Esophagus squamous epithelium (tissue), 5 donors: ENCODE data around the gene ZNF750. TPM values are rescaled to one million over a fixed set of nuclear protein-coding genes. Genes with fewer than 3 reads are reported as not detected.

Experiments
- DNase-seq: peaks from one replicate; lab custom pipeline; 2025; lab: John Stamatoyannopoulos, UW
- H3K27ac ChIP-seq, 4 donors: fragments of 200-600 bp; sonication (generic); one replicate each; pipeline ENCODE4 v1.5.1; 2016 to 2019; ENCODE audit warnings: mild to moderate bottlenecking in 1 of 4
- H3K27me3 ChIP-seq, 4 donors: fragments of 200-600 bp; sonication (generic); 1 replicate in 3 of 4; 2 replicates in 1 of 4; pipeline versions ENCODE4 v1.5.1 to v1.6.0; 2017 to 2021; ENCODE audit warnings: antibody characterized with exemption in 1 of 4
- H3K36me3 ChIP-seq, 3 donors: fragments of 200-600 bp; sonication (generic); one replicate each; pipeline ENCODE4 v1.5.1; 2016 to 2019
- H3K4me1 ChIP-seq, 3 donors: fragments of 200-600 bp; sonication (generic); one replicate each; pipeline ENCODE4 v1.5.1; 2017 to 2019
- H3K4me3 ChIP-seq, 4 donors: fragments of 200-600 bp; sonication (generic); 1 replicate in 3 of 4; 2 replicates in 1 of 4; pipeline ENCODE4 v1.5.1; 2016 to 2019; ENCODE audit warnings: mild to moderate bottlenecking in 2 of 4, moderate library complexity in 1 of 4
- H3K9me3 ChIP-seq, 3 donors: fragments of 200-600 bp; sonication (generic); one replicate each; pipeline ENCODE4 v1.5.1; 2016 to 2019
- CTCF ChIP-seq, 6 experiments: fragments of 450-650 bp in 4 of 6; fragments of 200-600 bp in 2 of 6; sonication (generic) in 2 of 6; IDR thresholded peaks; one replicate each; pipeline ENCODE4 v1.5.1; 2016 to 2019; ENCODE audit warnings: antibody characterized with exemption in 6 of 6, mild to moderate bottlenecking in 4 of 6, moderate library complexity in 4 of 6
- POLR2A ChIP-seq, 4 donors: fragments of 450-650 bp; IDR thresholded peaks; one replicate each; pipeline ENCODE4 v1.6.1; 2017; ENCODE audit warnings: antibody characterized with exemption in 4 of 4, mild to moderate bottlenecking in 4 of 4, moderate library complexity in 3 of 4
- WGBS, 2 donors: methylation state at CpG; one replicate each; pipeline ENCODE4 v1.1.5; 2018; 5-methylcytosine and 5-hydroxymethylcytosine counted together
- intact Hi-C: fragments of 100-400 bp; cut with DNase I; formaldehyde crosslinking; loops from one replicate; pipeline ENCODE4 v1.15.0; 2022
- total RNA-seq, 4 donors: library from RNA; depleted of rRNA; stranded (reverse); fragments of >200 nt; gene quantifications; one replicate each; pipeline ENCODE4 v1.1.0, GENCODE V29; 2016
- donor health status: DM: yes; HTN: yes; CAD: no.

ZNF750 gene
- total RNA-seq, 4 donors from 2014 or later = 55.4 to 253 (median 96.8) TPM

DNA sequence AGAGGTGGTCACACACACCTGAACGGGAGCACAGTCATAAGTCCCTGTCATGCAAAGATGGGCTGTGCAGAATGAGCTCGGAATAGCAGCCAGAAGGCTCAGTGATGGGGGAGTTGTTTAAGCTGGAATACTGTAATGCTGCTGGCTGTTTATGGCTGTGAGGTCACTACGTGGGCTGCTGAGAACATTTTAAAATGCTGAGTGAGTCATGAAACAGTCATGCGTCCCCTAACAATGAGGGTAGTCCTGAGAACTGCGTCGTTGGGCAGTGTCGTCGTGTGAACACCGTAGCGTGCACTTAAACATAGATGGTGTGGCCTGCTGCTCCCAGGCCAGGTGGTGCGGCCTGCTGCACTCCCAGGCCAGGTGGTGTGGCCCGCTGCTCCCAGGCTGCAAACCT is 48.3 kb downstream of the ZNF750 start:
- peaks cover 0 to 25% (median 0%) of the 10 kb centered on the region in 3 donors for H3K36me3 ChIP-seq
- DNase-seq = no peak
- peaks cover 33 to 94% (median 34%) of the 10 kb centered on the region in 3 donors for H3K4me1 ChIP-seq
- intact Hi-C loops = loop anchor here (5.0 kb wide), 1 partner anchor 46 kb away; no protein-coding TSS in a partner anchor
- no peaks in the 10 kb centered on the region for H3K9me3 ChIP-seq
- H3K4me3 ChIP-seq = no peak overlapping the region
- 61 to 84% methylated on average over 4 to 8 of the region's 12 CpGs for WGBS, 2 donors
- no peaks in the 10 kb centered on the region for H3K27me3 ChIP-seq
- TF ChIP-seq CTCF (IDR thresholded peaks at IDR 0.05) = no peak
- TF ChIP-seq POLR2A (IDR thresholded peaks at IDR 0.05) = no peak
- peak overlapping the region in 1 of 4 donors; percentile 17 for H3K27ac ChIP-seq

DNA sequence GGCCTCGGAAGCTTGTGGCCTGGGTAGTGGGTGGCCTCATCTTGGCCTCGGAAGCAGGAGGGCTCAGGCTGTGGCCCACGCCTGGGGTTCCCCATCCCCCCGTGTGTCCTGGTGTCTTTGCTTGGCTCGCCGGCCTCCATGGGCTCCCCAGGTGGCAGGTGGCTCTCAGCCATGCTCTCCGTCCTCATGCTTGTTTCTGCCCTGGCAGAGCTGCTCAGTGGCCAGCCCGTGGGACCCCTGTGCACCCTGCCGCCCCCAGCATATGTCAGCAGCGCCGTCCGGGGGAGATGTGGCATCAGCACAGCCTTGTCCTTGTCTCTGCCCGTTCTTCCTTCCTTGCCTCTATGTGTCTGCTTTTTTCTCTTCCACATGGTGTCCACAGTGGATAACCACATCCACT is 49.4 kb downstream of the ZNF750 start:
- H3K36me3 ChIP-seq = peaks cover 0 to 18% (median 0%) of the 10 kb centered on the region in 3 donors
- H3K4me3 ChIP-seq = no peak overlapping the region
- H3K4me1 ChIP-seq = peaks cover 38 to 96% (median 42%) of the 10 kb centered on the region in 3 donors
- H3K27me3 ChIP-seq = no peaks in the 10 kb centered on the region
- intact Hi-C loops = loop anchor here (5.0 kb wide), 1 partner anchor 47 kb away; no protein-coding TSS in a partner anchor
- DNase-seq = no peak
- 95 to 98% methylated on average over 7 of the region's 13 CpGs for WGBS, 2 donors
- peak overlapping the region in 3 of 4 donors; percentile 76 to 91 (median 87) for H3K27ac ChIP-seq
- H3K9me3 ChIP-seq = no peaks in the 10 kb centered on the region
- TF ChIP-seq CTCF (IDR thresholded peaks at IDR 0.05) = no peak
- no peak for TF ChIP-seq POLR2A (IDR thresholded peaks at IDR 0.05)

- H3K27me3 ChIP-seq = no peaks in the 10 kb centered on the region
- WGBS, 2 donors = 75 to 83% methylated on average over 15 to 18 of the region's 18 CpGs
- no peak for TF ChIP-seq CTCF (IDR thresholded peaks at IDR 0.05)
- no peak for TF ChIP-seq POLR2A (IDR thresholded peaks at IDR 0.05)
- peak overlapping the region; percentile 75 to 91 (median 82) for H3K27ac ChIP-seq
- H3K9me3 ChIP-seq = no peaks in the 10 kb centered on the region
- intact Hi-C loops = loop anchor here (5.0 to 10.0 kb wide), 2 partner anchors 47 to 125 kb away; no protein-coding TSS in a partner anchor
- H3K4me1 ChIP-seq = peaks cover 38 to 90% (median 40%) of the 10 kb centered on the region in 3 donors
- no peak overlapping the region for H3K4me3 ChIP-seq
- peaks cover 0 to 18% (median 0%) of the 10 kb centered on the region in 3 donors for H3K36me3 ChIP-seq
- no peak for DNase-seq
Measured at GRCh38 chr17:82789806-82790205, 50.0 kb downstream of the ZNF750 start.

DNA sequence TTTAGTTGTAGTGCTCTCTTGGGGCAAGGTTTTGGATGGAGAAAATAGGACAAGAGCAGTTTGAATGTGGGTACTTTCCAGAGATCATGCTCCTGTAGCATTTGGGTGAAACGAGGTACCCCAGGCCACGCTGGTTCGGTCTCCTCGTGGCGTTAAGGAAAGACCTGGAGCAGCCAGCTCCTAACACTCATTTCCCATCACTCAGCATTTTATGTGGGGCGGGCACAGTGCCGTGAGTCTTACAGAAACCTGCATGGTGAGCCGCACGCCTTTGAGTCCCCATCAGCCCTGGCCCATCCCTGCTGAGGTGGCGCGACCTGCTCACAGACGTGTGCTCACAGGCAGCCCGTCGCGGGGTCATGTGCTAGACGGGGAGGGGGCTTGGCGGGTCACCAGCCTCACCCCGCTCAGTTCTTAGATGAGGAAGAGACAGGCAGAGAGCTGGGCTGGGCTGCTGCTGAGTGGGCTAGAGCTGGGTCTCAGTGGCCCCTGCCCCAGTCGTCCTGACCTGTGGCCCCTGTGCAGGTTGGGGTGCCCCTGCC is 50.7 kb downstream of the ZNF750 start:
- H3K4me3 ChIP-seq = no peak overlapping the region
- peaks cover 31 to 83% (median 34%) of the 10 kb centered on the region in 3 donors for H3K4me1 ChIP-seq
- H3K27ac ChIP-seq = peak overlapping the region; percentile 75 to 91 (median 82)
- TF ChIP-seq CTCF (IDR thresholded peaks at IDR 0.05) (no peak), POLR2A (IDR thresholded peaks at IDR 0.05) (no peak)
- 58 to 76% methylated on average over 4 of the region's 19 CpGs for WGBS, 2 donors
- no peaks in the 10 kb centered on the region for H3K27me3 ChIP-seq
- intact Hi-C loops = loop anchor here (10.0 kb wide), 1 partner anchor 126 kb away; no protein-coding TSS in a partner anchor
- H3K36me3 ChIP-seq = peaks cover 0 to 24% (median 0%) of the 10 kb centered on the region in 3 donors
- DNase-seq = no peak
- no peaks in the 10 kb centered on the region for H3K9me3 ChIP-seq
